ACHN (cell line): ENCODE results near the gene F9.

ENCODE experiments used
- DNase-seq: peaks from one replicate; pipeline ENCODE4 v3.0.0-alpha.2; 2015
- in situ Hi-C: cut with HindIII; loops from 2 replicates; pipeline ENCODE4 v1.10.0; 2017; ENCODE audit warnings: low sequenced_read_pairs, low pct_ligation_motif_present, low pct_unique_long_range_greater_than_20kb

F9 gene

GRCh38 chrX:139581068-139581467 lies 50.5 kb downstream of the F9 start:
- DNase-seq: no peak
- in situ Hi-C loops: no loop called here

- in situ Hi-C loops: no loop called here
- DNase-seq: no peak
Observed at GRCh38 chrX:139585613-139586012, 55.1 kb downstream of the F9 start.

DNA sequence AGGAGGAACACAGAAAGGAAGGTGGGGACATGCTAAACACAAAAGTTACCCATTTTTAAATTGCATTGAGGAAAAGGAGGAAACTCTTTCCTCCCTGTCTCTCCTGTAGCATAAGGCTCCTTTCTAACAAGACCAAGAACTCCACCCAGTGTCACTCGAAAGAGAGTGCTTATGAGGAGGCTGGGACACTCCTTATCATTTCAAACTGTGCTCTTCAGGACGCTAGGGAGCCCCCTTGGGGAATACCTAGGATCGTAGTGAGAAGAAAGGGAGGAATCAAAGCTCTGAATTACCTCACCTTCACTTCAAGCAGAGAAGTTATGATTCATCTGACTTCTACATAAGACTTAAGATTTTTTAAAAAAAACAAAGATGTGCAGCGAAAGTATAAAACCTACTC lies 65.5 kb downstream of the F9 start:
- in situ Hi-C loops: no loop called here
- no peak for DNase-seq

- in situ Hi-C loops: no loop called here
- DNase-seq: no peak
Observed at GRCh38 chrX:139600105-139600504, 69.6 kb downstream of the F9 start.
